Gastrocnemius medialis (tissue), 4 donors: ENCODE data around the gene CIAO3.

Experiments used
- CTCF ChIP-seq, 5 experiments: fragments of 450-650 bp in 3 of 5; fragments of 200-600 bp in 2 of 5; sonication (generic) in 2 of 5; IDR thresholded peaks in 4 of 5; conservative IDR thresholded peaks in 1 of 5; 1 replicate in 4 of 5; 2 replicates in 1 of 5; pipeline ENCODE4 v1.5.1; 2016 to 2019; ENCODE audit warnings: antibody characterized with exemption in 5 of 5, mild to moderate bottlenecking in 3 of 5, moderate library complexity in 3 of 5
- POLR2A ChIP-seq, 2 donors: fragments of 450-650 bp; IDR thresholded peaks; one replicate each; pipeline ENCODE4 v1.6.1; 2017; ENCODE audit warnings: antibody characterized with exemption in 2 of 2, mild to moderate bottlenecking in 2 of 2, moderate library complexity in 2 of 2

GRCh38 chr16:728890-729744 is 11.7 kb downstream of the CIAO3 start:
- TF ChIP-seq CTCF (IDR thresholded peaks at IDR 0.05 in 4 of 5, conservative IDR thresholded peaks at IDR 0.05 in 1 of 5) (no peak), POLR2A (IDR thresholded peaks at IDR 0.05) (no peak)
